PC-3 (cell line): ENCODE measurements around the gene WNT8A. TPM values are rescaled to one million over a fixed set of nuclear protein-coding genes. Genes with fewer than 3 reads are reported as not detected.

Experiments used
- total RNA-seq: library from RNA; depleted of rRNA; stranded (reverse); fragments of >200 nt; gene quantifications from 2 replicates; pipeline ENCODE4 v1.2.3, GENCODE V29; 2014; rRNA removed

The WNT8A gene
- total RNA-seq, 1 experiment from 2014 or later, result not detected

Other genes starting within 250 kb of the WNT8A start
- not detected in 2 replicates for gene MYOT, start 216.2 kb upstream of the WNT8A start, total RNA-seq
- gene PKD2L2, start 194.6 kb upstream of the WNT8A start, total RNA-seq, result not detected in 2 replicates
- 10.5 and 13.0 TPM in 2 replicates for gene FAM13B, start 51.0 kb upstream of the WNT8A start, total RNA-seq
- 0.40 and 0.44 TPM in 2 replicates for gene NME5, start 55.4 kb downstream of the WNT8A start, total RNA-seq
- 30.5 and 35.6 TPM in 2 replicates for gene BRD8, start 94.6 kb downstream of the WNT8A start, total RNA-seq
- 55.5 and 59.0 TPM in 2 replicates for gene KIF20A, start 95.1 kb downstream of the WNT8A start, total RNA-seq
- gene CDC23, start 129.3 kb downstream of the WNT8A start, total RNA-seq, result 26.1 and 26.7 TPM in 2 replicates
- gene GFRA3, start 190.6 kb downstream of the WNT8A start, total RNA-seq, result not detected in 2 replicates
- 13.8 and 14.7 TPM in 2 replicates for gene CDC25C, start 247.8 kb downstream of the WNT8A start, total RNA-seq